ENCODE measurements around the gene FER1L5. TPM values are rescaled to one million over a fixed set of nuclear protein-coding genes. Genes with fewer than 3 reads are reported as not detected.

FER1L5 gene
- 0.08 TPM for total RNA-seq
- long read RNA-seq, result 0 reads

DNA sequence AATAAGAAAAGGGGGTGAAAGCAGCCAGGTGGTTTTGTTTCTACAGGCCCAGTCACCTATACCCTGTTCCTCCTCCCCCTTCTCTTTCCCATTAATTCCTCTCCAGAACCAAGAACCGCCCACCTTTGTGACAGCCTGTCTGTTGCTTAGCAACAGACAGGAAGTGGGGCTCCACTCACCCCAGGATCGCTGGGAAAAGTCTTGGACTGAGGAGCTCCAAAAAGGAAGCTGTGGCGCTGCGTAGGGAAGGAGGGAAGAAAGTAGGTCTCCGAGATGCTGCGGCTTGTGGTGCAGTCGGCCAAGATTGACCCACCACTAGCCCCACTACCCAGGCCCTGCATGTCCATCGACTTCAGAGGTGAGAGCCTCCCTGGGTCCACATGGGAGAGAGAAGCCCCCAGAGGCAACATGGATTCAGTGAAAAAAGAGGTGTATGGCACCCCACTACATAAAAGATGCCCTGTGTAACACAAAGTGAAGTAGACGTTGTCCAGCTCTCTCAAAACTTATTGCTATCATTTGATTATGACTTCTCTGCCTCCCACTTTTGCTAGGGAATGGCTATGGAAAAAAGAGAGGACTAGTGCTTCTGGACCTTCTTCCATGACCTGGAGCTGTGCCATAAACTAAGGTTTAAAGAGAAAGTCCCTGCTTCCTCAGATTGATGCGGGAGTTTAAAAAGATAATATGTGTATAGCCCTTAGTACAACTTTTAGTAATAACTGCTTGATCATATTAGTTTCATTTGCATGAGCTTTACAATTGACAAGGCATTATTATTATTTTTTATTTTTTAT lies at the start of gene FER1L5:
Gene FER1L5, plus strand, starts transcription at position 201 of the 797 bp plus-strand sequence. Its CDS starts 73 bp downstream, at position 274.
- DNase-seq (ENCODE audit: low spot score), result no peak
- intact Hi-C loops (cut with DNase I), result no loop called here

DNA sequence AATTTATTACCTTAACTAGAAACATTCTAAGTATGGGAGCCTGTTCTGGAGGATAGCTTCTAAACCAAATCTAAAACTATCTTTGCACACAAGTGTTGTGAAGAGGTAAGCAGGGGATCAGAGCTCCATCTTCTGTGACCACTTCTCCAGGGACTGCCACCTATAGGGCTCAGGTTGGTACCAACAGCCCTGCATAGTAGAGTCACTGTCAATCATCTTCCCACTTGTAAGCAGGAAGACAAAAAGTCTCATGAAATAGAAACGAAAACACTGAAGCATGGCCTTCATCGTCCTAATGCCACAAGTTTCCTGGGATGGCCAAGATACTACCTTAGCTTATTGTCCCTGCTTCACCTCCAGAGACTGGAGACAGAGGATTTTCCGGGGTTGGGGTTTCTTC lies 48.3 kb upstream of the FER1L5 start:
- intact Hi-C loops (cut with DNase I), result no loop called here
- no peak for DNase-seq (ENCODE audit: low spot score)

- no peak for DNase-seq (ENCODE audit: low spot score)
- intact Hi-C loops (cut with DNase I), result no loop called here
Measured at GRCh38 chr2:96594691-96595152, 47.8 kb upstream of the FER1L5 start.

GRCh38 chr2:96596596-96596995 lies 46.0 kb upstream of the FER1L5 start:
- no peak for DNase-seq (ENCODE audit: low spot score)
- intact Hi-C loops (cut with DNase I), result no loop called here

DNA sequence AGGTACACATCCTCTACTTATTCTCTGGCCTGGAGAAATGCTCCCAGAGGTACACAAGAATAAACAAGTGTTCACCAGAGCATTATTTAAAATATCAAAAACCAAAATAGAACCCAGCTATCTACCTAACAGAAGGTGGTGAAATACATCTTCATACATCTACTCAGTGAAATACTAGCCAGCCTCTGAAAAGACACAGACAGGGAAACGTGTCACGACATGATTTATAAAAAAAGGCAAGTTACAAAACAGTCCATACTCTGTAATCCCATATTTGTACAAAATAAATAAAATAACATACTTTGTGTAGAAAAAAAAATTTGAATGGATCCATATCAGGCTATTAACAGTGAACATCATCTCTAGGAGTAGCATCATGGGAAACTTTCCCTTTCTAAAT lies 42.6 kb upstream of the FER1L5 start:
- intact Hi-C loops (cut with DNase I), result no loop called here
- no peak for DNase-seq (ENCODE audit: low spot score)

- no peak for DNase-seq (ENCODE audit: low spot score)
- intact Hi-C loops (cut with DNase I), result no loop called here
Measured at GRCh38 chr2:96601382-96602292, 40.9 kb upstream of the FER1L5 start.

DNA sequence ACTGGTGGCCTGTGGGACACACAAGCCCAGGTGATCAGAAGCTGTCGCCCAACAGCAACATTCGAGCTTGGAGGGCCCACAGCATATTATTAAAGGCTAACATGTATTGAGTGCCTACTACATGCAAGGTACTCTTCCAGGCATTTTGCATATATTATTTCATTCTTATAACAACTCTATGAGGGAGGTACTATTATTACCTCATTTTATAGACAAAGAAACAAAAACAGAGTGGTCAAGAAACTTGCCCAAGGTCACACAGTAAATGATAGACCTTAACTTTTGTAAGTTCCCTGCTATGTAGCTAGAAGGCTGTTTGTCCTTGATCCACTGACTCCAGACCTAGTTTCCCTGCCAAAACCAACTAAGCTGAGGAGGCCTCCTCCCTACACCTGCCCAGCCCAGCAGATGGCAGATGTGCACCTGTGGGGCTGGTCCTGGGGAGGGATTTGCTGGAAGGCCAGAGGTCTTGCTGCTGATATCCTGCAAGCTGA lies 40.2 kb upstream of the FER1L5 start:
- intact Hi-C loops (cut with DNase I), result no loop called here
- no peak for DNase-seq (ENCODE audit: low spot score)

- intact Hi-C loops (cut with DNase I), result no loop called here
- no peak for DNase-seq (ENCODE audit: low spot score)
Measured at GRCh38 chr2:96604104-96604503, 38.5 kb upstream of the FER1L5 start.

GRCh38 chr2:96608469-96609455 lies 33.8 kb upstream of the FER1L5 start:
- intact Hi-C loops (cut with DNase I), result no loop called here
- no peak for DNase-seq (ENCODE audit: low spot score)

DNA sequence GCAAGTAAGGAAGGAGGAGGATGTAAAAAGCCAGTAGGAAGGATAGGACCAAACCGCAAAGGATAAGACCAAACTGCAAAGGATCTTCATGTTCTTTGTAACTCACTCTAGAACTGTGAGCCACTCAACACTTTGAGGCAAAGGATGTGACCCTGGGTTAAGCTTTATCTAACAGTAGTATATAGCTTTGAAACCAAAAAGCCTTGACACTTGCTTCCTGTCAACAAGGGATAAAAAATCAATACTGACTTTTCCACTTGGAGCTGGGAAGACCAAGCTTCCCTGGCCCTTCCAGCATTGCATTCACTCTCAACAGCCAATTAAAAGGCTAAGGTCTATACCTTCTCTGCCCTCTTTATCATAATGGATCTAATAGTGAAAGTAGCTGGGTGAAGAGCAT lies 26.4 kb upstream of the FER1L5 start:
- DNase-seq (ENCODE audit: low spot score), result no peak
- intact Hi-C loops (cut with DNase I), result no loop called here

DNA sequence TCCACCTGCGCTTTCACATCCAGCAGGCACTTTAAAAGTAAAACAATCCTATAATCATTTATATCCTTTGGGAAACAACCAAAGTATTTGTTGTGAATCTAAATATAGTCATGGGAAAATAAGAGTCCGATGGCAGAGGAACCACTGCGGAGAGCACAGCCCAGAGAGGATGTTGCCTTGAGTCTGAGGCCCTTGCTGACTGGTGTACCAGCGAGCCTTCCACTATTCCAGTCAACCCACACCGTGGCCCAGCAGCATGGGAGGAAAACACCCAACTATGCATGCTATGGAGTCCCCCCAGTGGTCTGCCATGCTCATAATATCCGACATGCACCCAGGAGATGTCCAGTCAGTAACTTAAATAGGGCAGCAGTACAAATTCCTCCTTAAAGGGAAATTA lies 26.0 kb upstream of the FER1L5 start:
- intact Hi-C loops (cut with DNase I), result no loop called here

GRCh38 chr2:96617012-96617411 lies 25.6 kb upstream of the FER1L5 start:
- intact Hi-C loops (cut with DNase I), result no loop called here
- no peak for DNase-seq (ENCODE audit: low spot score)

More for the DNA sequence above, 26.0 kb upstream of the FER1L5 start:
- no peak for DNase-seq (ENCODE audit: low spot score)

- no peak for DNase-seq (ENCODE audit: low spot score)
- intact Hi-C loops (cut with DNase I), result no loop called here
Measured at GRCh38 chr2:96618596-96619283, 23.8 kb upstream of the FER1L5 start.

DNA sequence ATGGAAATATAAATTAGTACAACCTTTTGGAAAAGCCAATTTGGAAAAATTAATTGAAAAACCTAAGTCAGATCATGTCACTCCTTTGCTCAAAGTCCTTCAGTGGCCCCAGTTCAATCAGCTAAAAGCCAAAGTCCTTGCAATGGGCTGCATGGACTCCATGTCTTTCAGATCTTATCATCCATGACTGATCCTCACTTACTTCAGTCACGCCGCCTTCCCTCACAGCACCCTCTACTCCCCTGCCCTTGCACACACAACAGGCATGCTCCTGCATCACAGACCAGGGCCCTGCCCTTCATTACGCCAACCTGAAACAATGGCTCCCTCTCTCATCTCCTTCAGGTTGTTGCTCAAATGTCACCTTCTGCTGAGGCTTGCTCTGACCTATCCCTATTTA lies 20.0 kb upstream of the FER1L5 start:
- intact Hi-C loops (cut with DNase I), result loop anchor here (5.0 kb wide), 1 partner anchor 115 kb away; no protein-coding TSS in a partner anchor
- no peak for DNase-seq (ENCODE audit: low spot score)

GRCh38 chr2:96623116-96623515 lies 19.4 kb upstream of the FER1L5 start:
- no peak for DNase-seq (ENCODE audit: low spot score)
- intact Hi-C loops (cut with DNase I), result loop anchor here (5.0 kb wide), 1 partner anchor 114 kb away; no protein-coding TSS in a partner anchor

DNA sequence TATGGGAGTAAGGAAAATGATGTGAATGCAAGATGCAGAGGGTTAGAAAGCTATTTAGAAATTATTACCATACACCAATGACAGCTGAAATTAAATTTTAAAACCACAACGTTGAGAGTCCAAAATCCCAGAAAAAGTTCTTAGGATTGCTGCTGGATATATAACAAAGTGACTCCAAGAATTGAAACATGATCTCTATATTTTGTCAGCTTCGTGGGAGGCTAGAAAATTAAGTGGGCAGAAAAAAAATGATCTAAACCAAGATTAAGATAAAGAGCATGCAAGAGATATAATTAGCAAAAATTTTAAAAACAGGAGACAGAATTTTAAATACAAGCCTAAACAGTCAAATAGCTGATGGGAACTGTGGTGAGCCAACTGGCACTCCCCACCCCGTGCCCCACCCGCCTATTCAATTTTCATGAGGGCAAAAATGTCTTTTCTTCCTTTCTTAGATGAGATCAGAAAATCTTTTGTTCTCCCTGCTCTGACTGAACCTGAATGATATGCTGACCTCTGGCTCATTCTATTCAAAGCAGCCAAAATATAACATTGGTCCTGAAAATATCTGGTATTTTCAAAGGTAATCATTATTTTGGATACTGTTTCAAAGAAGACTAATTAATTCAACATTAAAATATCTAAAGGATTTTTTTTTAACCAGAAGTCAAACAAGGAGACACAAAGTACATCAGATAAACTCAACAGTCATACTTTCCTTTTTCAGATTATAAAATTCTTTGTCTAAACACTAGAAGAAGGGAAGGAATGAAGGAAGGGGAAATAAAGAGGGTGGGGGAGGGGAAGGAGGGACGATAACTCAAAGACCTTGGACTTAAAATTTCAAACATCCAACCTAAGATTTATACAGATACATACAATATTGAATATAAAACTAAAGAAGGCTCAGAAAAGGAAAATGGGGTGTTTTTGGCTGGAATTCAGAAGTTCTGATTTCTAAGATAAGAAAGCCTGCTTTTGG lies 16.7 kb upstream of the FER1L5 start:
- intact Hi-C loops (cut with DNase I), result no loop called here

DNA sequence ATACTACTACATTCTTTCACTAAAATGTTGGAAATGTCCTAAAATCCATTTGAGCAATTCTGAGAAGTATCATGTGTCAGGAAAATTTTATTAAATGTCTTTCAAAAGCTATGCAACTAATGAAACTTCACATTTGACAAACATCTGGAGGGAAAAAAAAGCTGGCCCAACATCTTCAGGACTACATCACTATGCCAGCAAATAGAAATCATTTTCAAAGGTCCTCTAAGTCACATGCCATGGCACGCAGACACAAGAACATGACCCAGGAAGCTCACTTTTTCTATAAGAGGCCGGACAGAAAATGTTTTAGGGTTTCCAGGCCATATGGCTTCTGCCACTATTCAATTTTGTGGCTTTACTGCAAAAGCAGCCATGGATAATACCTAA lies 16.0 kb upstream of the FER1L5 start:
- no peak for DNase-seq (ENCODE audit: low spot score)
- intact Hi-C loops (cut with DNase I), result no loop called here

More for the DNA sequence above, 16.7 kb upstream of the FER1L5 start:
- no peak for DNase-seq (ENCODE audit: low spot score)

Data from cardiac septum (tissue), 1 donor.